Psoas muscle (tissue), 8 donors: ENCODE results near the gene SPG7. TPM values are rescaled to one million over a fixed set of nuclear protein-coding genes. Genes with fewer than 3 reads are reported as not detected.

ENCODE experiments used
- ATAC-seq, 4 donors: fragments of 200-7000 bp; cut with Tn5 transposase; one replicate each; pipeline ENCODE4 v1.9.1; 2020; ENCODE audit warnings: moderate library complexity in 3 of 4, mild to moderate bottlenecking in 2 of 4
- DNase-seq, 2 donors: peaks; one replicate each; pipeline ENCODE4 v3.0.0-alpha.2; 2020
- H3K27ac ChIP-seq: fragments of 200-600 bp; one replicate; pipeline ENCODE4 v1.8.0; 2022
- H3K27me3 ChIP-seq, 3 donors: fragments of 200-600 bp in 1 of 3; one replicate each; pipeline versions ENCODE4 v1.6.1 to v1.8.0; 2013 to 2022; ENCODE audit warnings: low read length in 2 of 3, mild to moderate bottlenecking in 2 of 3, moderate library complexity in 1 of 3; ENCODE audit not compliant: insufficient read depth in 3 of 3
- H3K36me3 ChIP-seq, 2 donors: fragments of 200-600 bp in 1 of 2; one replicate each; pipeline versions ENCODE4 v1.6.1 to v1.8.0; 2013 to 2022; ENCODE audit warnings: low read depth in 1 of 2, mild to moderate bottlenecking in 1 of 2, moderate library complexity in 1 of 2; ENCODE audit not compliant: insufficient read depth in 1 of 2
- H3K4me1 ChIP-seq: fragments of 200-600 bp; one replicate; pipeline ENCODE4 v1.8.0; 2022
- H3K4me3 ChIP-seq: fragments of 200-600 bp; one replicate; pipeline ENCODE4 v1.8.0; 2022; ENCODE audit warnings: mild to moderate bottlenecking
- H3K9me3 ChIP-seq: fragments of 200-600 bp; one replicate; pipeline ENCODE4 v1.8.0; 2022
- CTCF ChIP-seq: fragments of 200-600 bp; IDR thresholded peaks from one replicate; pipeline ENCODE4 v1.8.0; 2022; ENCODE audit warnings: antibody characterized with exemption
- WGBS, 3 donors: extraction: QIAGEN DNeasy Blood & Tissue Kit; methylation state at CpG; one replicate each; pipeline versions ENCODE4 v1.1.6 to v1.1.7; 2013; 5-methylcytosine and 5-hydroxymethylcytosine counted together
- intact Hi-C, 2 donors: fragments of 100-400 bp; cut with DNase I; formaldehyde crosslinking; loops; one replicate each; pipeline versions ENCODE4 v1.11.0 to v1.14.2; 2022
- polyA plus RNA-seq, 3 donors: library from polyadenylated mRNA; stranded (reverse); fragments of 200-250 nt; gene quantifications; one replicate each; pipeline ENCODE4 v1.2.3, GENCODE V29; 2013
- total RNA-seq, 4 donors: library from RNA; stranded (reverse); fragmentation: NEBNext Ultra II Directional in 2 of 4; extraction: Animal tissue kit (Norgen Biotek cat#: 25700) in 2 of 4; gene quantifications; one replicate each; pipeline versions ENCODE4 v1.2.1 to v1.2.4, GENCODE V29; 2021 to 2023
- donor health status: healthy with polysubstance abuse.
- donor health status: DM: no; HTN: no; CAD: no; lungs with moderate emphysema.
- donor health status: Bipolar disorder and iron deficiency.
- donor health status: healthy.
- donor health status: DM: yes; HTN: yes; CAD: no.
- donor health status: DM: no; HTN: no; CAD: no.
- donor health status: DM: no; HTN: no; CAD: no.
- donor health status: DM: yes; HTN: yes; CAD: no.

SPG7 gene
- total and polyA plus RNA-seq, 7 donors = 57.5 to 95.3 (median 86.8) TPM

- H3K36me3 ChIP-seq = peaks cover 2 to 84% of the 10 kb centered on the region in 2 donors
- TF ChIP-seq CTCF = no peak
- WGBS, 3 donors = 88 to 90% (median 89%) methylated on average over 11 of the region's 11 CpGs
Measured at GRCh38 chr16:89544113-89544512, 35.9 kb downstream of the SPG7 start.

GRCh38 chr16:89544713-89545043, 36.5 kb downstream of the SPG7 start:
- Histone ChIP-seq H3K36me3 (peaks cover 2 to 86% of the 10 kb centered on the region in 2 donors), H3K27ac (no peak overlapping the region), H3K27me3 (no peaks in the 10 kb centered on the region), H3K4me1 (no peaks in the 10 kb centered on the region), H3K4me3 (no peak overlapping the region), H3K9me3 (no peaks in the 10 kb centered on the region)
- 84 to 88% (median 85%) methylated on average over 13 of the region's 13 CpGs for WGBS, 3 donors
- DNase-seq (no peak), ATAC-seq (no peak)
- intact Hi-C loops = no loop called here
- TF ChIP-seq CTCF = no peak

More at GRCh38 chr16:89544113-89544512, 35.9 kb downstream of the SPG7 start:
- H3K27me3 ChIP-seq = no peaks in the 10 kb centered on the region
- intact Hi-C loops = no loop called here
- no peak overlapping the region for H3K27ac ChIP-seq
- H3K4me1 ChIP-seq = no peaks in the 10 kb centered on the region
- no peak overlapping the region for H3K4me3 ChIP-seq
- DNase-seq = no peak
- no peak for ATAC-seq
- no peaks in the 10 kb centered on the region for H3K9me3 ChIP-seq

- Histone ChIP-seq H3K4me3 (no peak overlapping the region), H3K27me3 (no peaks in the 10 kb centered on the region), H3K27ac (no peak overlapping the region), H3K9me3 (no peaks in the 10 kb centered on the region), H3K4me1 (no peaks in the 10 kb centered on the region), H3K36me3 (peaks cover 2 to 87% of the 10 kb centered on the region in 2 donors)
- intact Hi-C loops = no loop called here
- DNase-seq (no peak), ATAC-seq (no peak)
- WGBS, 3 donors = 89 to 92% (median 91%) methylated on average over 17 of the region's 17 CpGs
- TF ChIP-seq CTCF = no peak
Measured at GRCh38 chr16:89545044-89545830, 37.0 kb downstream of the SPG7 start.

GRCh38 chr16:89545831-89546574, 37.8 kb downstream of the SPG7 start:
- Histone ChIP-seq H3K36me3 (peaks cover 3 to 90% of the 10 kb centered on the region in 2 donors), H3K27ac (no peak overlapping the region), H3K27me3 (no peaks in the 10 kb centered on the region), H3K4me3 (no peak overlapping the region), H3K4me1 (no peaks in the 10 kb centered on the region), H3K9me3 (no peaks in the 10 kb centered on the region)
- no peak for DNase-seq
- TF ChIP-seq CTCF = no peak
- intact Hi-C loops = no loop called here
- 93 to 96% (median 94%) methylated on average over 26 of the region's 26 CpGs for WGBS, 3 donors
- ATAC-seq = no peak
